Stimulated activated CD4-positive, alpha-beta T cell treated with anti-CD3 and anti-CD28 coated beads, Interleukin-1b, Interleukin-23, amount 100 ng/mL, for 48 hours (primary cell): ENCODE data around the gene MEX3B.
"Not testable (repeated sequence)": the region's sequence is repeated elsewhere in the genome, so short reads cannot be mapped to it uniquely, and the experiment has no call there.

Source experiments
- DNase-seq: peaks from one replicate; pipeline ENCODE4 v3.0.0-alpha.2; 2020

MEX3B gene

DNA sequence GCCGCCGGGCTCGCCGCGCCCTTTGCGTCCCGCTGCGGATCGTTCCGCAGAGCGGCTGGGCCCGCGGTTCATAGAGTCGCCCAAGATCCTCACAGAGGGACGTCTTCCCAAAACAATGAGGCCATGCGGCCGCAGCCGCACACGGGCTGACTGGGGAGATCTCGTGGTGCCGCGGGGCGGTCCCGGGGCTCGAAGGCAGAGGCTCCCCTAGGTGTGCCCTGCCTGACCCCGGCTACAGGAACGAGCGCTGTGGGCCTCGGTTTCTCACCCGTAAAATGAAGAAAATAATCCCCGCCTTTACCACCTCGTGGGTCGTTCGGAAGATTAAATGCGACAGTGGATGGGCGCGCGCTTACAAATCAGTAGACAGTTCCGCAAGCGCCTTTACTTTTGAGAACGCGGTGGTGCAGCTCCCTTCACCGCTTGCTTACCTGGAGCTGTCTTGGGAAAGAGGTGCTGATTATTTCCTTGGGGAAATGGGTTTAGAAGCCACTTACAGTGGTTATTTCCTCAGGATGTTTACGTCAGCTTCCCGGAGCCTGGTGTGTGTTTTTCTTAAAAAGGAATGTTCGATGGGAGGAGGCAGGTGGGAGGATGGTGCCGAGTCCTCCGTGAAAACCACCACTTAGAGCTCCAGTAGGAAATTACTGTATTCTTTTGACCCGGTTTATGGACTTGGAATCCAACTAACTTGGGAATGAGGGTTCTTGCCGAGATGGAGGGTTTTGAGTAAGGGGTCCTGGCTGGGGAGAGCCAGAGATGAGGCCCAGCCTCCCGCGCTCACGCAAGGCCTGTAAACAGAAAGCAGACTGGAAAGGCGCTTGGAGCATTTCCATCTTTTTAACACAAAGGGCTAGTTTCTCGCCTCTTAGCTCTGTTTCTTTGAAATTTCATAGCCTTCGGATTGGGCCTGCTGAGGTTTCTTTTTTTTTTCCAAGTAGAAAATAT is 1.9 kb upstream of the MEX3B start:
- peak; percentile 15 for DNase-seq

DNA sequence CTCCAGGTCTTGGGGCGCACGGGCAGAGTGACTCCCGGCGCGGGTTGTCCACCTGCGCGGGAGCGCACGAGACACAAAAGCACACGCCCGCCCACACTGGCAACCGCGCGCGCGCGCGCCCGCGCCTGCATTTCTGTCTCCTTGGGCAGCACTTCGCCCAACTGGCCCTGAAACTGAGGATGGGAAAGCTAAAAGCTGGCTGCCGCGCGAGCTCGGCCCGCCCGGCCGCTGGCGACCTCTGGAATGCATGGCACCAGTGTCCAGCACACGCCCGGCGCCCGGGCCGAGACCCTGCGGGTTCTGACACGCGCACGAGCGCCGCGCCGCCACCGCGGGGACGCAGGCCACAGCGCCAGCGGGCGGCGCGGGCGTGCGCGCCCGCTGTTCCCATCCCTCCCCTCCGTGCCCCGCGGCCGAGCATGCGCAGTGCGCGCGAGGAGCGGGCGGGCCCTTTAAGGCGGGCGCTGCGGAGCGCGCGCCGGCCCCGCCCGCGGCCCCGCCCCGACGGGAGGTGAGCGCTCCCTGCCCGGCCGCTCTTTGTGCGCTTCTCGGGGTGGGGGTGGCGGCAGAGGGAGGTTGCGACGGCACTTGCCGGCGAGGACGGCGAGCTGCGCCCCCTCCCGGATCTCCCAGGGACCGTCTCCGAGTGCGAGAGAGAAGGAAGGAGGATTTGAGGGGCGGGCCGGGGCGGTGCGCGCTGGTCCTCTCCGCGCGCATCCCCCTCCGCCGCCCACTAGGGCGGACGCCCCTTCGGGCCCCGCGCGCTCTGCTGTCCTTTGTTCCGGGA is 1.0 kb upstream of the MEX3B start:
- peak; percentile 89 for DNase-seq

GRCh38 chr15:82045179-82045891 is 483 bp downstream of the MEX3B start:
- DNase-seq: peak; percentile 9

DNA sequence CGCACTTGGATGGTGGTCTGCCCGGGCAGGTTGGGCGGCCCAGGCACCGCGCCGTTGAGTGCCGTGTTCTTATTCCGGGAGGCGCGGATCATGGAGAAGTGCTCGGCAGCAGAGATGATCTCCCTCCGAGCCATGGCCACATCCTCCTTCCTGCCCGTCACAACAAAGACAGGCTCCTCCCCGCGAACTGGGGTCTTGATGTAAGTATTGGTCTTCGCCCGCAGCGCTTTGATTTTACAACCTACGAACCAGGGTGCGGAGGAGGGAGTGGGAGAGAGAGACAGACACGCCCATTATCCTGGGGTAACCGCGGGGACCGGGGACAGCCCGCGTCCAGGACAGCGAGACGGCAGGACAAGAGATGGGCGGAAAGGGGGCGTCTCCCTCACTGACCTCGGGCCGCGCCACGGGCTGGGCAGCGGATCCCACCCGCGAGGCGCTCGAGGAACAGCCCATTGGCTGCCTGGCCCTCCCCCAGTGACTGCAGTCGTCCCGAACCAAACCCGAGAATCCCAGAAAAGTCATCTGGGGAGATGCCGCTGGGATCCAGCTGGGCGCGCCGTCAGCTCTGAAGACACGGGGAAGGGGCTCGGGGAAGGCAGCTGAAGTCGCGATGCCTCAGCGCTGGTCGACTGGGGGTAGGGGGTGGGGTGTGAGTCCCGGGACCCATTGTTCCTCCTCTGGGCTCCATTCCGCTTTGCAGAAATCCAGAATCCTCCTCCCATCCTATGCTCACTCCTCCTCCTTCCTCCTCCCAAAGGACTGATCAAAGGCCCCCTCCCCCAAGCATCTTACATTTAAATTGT is 1.2 kb downstream of the MEX3B start:
- DNase-seq: peak; percentile 15

DNA sequence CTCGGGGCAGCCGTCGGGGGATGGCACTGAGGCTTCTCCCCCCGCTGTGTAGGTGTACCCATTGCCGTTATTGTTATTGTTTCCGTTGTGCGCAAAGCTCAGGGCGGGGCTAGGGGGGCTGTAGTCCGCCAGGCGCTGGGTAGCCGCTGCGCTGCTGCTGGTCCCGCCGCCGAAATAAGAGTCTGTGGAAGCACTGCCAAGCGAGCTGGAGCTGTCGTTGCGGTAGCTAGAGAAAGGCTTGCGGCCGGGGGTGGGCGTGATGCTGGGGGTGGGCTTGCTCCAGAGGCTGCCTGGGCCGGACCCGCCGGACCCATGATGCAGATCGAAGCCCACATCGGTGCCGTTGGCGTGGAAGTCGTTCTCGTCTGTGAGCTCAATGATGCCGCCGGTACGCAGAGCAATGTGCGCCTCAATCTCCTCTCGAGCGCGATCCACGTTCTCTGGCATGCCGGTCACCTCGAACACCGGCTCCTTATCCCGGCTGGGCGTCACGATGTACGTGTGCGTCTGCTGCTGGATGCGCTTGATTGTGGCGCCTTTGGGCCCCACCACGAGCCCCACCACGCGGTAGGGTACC is 1.9 kb downstream of the MEX3B start:
- DNase-seq: no peak

- DNase-seq: no peak
Observed at GRCh38 chr15:82043130-82043673, 2.6 kb downstream of the MEX3B start.

- DNase-seq: no peak
Observed at GRCh38 chr15:82040862-82041261, 5.0 kb downstream of the MEX3B start.

GRCh38 chr15:82040390-82040789 is 5.4 kb downstream of the MEX3B start:
- no peak for DNase-seq

GRCh38 chr15:82039871-82040270 is 5.9 kb downstream of the MEX3B start:
- no peak for DNase-seq

- no peak for DNase-seq
Observed at GRCh38 chr15:82036461-82036860, 9.4 kb downstream of the MEX3B start.

GRCh38 chr15:82031871-82032270 is 13.9 kb downstream of the MEX3B start:
- no peak for DNase-seq

DNA sequence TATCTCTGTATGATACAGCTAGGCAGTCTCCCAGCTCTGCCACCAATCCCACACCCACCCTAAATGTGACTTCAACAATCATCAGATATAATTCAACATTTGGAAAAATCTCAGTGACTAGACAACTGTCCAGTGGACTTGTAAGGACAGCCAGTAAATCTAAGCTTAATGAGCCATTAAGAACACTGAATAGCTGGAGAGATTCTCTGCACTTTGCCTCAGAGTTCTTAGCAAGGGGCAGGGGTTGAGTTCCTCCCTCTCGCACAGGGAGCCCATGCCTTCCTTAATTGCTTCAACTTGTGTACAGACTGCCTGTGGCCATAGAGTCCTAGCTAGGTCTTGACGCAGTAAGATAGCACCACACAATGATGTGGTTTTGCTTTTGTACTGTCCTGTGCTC is 15.6 kb downstream of the MEX3B start:
- no peak for DNase-seq

DNA sequence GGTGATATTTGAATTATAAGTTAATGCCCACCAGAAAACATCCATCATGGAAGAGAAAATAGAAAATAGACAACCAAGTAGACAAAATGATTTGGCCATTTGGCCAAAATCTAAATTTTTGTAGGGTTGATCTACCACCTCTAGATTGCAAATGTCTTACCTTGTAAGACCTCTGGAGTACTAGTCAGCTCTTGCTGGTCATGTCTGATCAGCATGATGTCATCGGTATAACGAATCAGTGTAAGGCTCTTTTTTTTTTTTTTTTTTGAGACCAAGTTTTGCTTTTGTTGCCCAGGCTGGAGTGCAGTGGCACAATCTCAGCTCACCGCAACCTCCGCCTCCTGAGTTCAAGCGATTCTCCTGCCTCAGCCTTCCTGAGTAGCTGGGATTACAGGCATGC is 17.7 kb downstream of the MEX3B start:
- DNase-seq: not testable (repeated sequence)

GRCh38 chr15:82021992-82022391 is 23.8 kb downstream of the MEX3B start:
- no peak for DNase-seq

DNA sequence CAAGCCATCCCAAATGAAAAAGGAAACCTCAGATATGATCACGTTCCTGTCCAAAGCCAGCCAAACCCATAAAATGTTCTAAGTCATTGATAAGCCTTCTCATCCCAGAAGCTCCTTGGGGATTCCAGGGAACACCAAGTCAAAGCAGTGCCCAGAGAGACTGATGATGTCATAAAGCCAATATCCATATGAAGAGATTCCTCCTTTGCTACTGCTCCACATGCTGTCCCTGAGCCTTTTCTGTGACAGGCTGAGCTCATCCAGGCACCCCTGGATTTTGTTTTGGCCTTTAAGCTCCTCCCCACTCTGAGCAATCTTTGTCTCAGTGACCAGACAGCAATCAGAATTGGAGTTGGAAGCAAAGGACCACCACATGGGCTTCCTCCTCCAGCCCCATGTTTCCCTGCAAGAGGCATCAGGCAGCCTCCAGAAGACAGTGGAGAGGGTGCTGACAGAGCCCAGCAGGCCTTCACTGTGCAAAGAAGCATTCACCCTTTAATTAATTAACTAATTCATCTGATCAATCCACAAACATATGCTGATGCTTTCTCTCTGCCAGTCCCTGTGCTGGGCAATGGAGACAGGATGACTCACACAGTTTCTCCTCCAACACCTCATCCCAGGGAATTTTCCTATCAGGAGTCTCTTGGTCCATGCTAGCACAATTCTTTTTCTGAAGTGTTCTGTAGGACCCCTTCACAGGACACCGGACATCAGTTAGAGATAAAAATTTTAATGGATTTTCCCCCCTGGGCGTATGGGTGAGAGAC is 25.0 kb downstream of the MEX3B start:
- no peak for DNase-seq

- DNase-seq: no peak
Observed at GRCh38 chr15:82018201-82018600, 27.6 kb downstream of the MEX3B start.

DNA sequence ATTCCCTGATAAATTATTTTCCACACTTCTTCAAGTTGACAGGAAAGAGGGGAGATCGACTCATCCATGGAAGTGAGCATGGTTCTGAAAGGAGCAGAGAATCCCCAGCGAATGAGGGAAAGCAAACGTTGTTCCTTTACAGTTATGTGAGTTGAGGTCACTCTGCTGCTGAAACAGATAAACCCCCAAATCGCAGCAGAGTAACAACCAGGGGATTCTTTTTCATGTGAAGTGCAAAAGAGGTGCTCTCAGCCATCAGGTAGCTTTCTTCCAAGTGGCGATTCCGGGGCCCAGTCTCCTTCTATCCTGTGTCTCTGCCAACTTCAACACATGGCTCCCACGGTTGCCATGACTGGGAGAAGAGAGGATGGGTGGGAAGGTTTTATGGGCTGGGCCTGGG is 28.2 kb downstream of the MEX3B start:
- no peak for DNase-seq

DNA sequence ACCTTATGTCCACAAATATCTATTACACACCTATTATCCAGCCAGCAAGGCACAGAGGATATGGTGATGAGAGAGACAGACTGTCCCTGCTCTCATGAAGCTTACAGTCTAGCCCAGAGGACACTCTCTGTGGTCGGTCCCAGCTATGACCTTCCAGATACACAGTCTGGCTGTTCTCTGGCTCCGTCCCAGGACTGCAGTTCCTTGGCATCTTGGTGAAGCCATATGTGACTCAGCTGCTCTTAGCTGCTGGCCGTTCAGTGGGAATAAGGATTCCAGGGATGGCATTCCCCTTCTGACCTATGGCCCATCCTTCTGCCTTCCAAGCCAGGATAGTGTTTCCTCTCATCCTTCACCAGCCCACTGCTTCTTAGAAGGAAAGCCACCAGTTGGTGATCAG is 30.8 kb downstream of the MEX3B start:
- no peak for DNase-seq

DNA sequence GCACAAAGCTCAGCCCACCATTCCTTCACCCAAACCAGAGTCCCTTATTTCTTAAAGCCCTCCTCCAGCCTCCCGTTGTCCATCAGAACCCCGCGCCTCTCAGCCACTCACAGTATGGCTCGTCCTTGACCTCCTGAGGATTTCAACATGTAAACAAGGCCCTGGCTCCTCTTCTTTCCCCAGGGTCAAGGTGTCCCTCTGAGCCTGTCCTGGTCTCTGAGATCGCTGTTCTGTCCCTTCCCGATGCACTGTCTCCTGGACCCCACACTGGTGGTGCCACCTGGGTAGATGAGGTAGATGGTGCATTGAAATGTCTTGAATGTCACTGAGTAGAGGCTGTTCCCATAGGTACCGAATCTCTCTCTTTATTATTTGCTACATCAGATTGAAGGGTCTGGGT is 32.9 kb downstream of the MEX3B start:
- DNase-seq: no peak

- no peak for DNase-seq
Observed at GRCh38 chr15:82005239-82005638, 40.6 kb downstream of the MEX3B start.

GRCh38 chr15:82003916-82004315 is 41.9 kb downstream of the MEX3B start:
- DNase-seq: no peak
